Stimulated activated CD8-positive, alpha-beta memory T cell treated with anti-CD3 and anti-CD28 coated beads, Interleukin-15, amount 100 ng/mL, for 48 hours (primary cell): ENCODE measurements around the gene UBE2M.
"Not testable (repeated sequence)": the region's sequence is repeated elsewhere in the genome, so short reads cannot be mapped to it uniquely, and the experiment has no call there.

ENCODE experiments used
- DNase-seq, 2 donors: peaks; one replicate each; pipeline ENCODE4 v3.0.0-alpha.2; 2020; ENCODE audit warnings: low read depth in 2 of 2

The UBE2M gene

DNA sequence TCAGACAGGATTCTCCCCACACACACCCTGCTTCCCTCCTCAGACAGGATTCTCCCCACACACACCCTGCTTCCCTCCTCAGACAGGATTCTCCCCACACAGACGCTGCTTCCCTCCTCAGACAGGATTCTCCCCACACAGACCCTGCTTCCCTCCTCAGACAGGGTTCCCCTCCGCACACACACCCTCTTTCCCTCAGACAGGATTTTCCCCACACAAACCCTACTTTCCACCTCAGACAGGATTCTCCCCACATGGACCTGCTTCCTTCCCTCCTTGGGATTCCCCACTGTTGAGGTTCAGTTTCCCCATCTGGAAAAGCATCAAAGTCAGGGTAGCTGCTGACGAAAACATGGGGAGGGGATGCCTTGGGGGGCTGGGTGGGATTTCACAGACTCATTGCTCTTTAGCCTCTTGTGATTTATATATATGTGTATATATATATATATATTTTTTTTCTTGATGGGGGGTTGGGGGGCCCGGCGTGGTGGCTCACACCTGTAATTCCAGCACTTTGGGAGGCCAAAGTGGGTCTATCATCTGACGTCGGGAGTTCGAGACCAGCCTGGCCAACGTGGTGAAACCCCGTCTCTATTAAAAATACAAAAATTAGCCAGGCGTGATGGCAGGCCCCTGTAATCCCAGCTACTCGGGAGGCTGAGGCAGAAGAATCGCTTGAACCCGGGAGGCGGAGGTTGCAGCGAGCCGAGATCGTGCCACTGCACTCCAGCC lies 15.6 kb downstream of the UBE2M start:
- DNase-seq = not testable (repeated sequence)

DNA sequence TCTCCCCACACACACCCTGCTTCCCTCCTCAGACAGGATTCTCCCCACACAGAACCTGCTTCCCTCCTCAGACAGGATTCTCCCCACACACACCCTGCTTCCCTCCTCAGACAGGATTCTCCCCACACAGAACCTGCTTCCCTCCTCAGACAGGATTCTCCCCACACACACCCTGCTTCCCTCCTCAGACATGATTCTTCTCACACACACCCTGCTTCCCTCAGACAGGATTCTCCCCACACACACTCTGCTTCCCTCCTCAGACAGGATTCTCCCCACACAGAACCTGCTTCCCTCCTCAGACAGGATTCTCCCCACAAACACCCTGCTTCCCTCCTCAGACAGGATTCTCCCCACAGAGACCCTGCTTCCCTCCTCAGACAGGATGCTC lies 19.2 kb downstream of the UBE2M start:
- not testable (repeated sequence) for DNase-seq

DNA sequence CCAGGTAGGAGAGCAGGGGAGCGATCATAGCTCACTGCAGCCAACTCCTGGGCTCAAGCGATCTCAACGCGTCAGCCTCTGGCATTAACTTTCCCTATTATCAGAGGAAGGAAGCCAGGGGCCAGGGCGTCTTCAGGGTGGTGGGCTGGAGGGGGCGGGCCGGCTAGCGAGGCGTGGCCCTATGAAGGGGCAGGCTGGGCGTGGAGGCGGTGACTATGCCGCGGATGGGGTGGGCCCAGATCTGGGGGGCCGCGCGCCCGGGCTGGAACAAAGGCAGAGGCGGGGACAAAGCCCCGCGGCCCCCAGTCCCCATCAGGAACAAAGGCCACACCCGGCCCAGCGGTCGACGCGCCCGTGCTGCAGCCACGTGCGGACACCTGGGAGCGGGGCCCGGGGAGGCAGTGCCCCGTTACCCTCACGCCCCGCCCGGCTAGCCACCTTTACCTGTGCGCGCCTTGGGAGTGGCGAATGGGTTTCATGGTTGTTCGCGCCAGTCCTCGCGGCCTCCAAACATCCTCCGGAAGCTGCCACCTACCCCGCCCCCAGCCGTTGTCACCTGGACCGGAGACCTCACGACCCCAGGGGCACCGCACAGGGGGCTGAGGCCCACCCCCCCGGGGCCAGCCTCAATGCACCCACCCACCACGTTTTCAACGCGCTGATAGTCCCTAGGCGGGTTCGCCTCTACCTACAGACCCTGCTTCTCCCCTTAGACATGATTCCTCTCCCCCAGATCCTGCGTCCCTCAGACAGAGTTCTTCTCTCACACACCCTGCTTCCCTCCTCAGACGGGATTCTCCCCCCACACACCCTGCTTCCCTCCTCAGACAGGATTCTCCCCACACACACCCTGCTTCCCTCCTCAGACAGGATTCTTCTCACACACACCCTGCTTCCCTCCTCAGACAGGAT lies 19.9 kb downstream of the UBE2M start:
- DNase-seq = no peak

DNA sequence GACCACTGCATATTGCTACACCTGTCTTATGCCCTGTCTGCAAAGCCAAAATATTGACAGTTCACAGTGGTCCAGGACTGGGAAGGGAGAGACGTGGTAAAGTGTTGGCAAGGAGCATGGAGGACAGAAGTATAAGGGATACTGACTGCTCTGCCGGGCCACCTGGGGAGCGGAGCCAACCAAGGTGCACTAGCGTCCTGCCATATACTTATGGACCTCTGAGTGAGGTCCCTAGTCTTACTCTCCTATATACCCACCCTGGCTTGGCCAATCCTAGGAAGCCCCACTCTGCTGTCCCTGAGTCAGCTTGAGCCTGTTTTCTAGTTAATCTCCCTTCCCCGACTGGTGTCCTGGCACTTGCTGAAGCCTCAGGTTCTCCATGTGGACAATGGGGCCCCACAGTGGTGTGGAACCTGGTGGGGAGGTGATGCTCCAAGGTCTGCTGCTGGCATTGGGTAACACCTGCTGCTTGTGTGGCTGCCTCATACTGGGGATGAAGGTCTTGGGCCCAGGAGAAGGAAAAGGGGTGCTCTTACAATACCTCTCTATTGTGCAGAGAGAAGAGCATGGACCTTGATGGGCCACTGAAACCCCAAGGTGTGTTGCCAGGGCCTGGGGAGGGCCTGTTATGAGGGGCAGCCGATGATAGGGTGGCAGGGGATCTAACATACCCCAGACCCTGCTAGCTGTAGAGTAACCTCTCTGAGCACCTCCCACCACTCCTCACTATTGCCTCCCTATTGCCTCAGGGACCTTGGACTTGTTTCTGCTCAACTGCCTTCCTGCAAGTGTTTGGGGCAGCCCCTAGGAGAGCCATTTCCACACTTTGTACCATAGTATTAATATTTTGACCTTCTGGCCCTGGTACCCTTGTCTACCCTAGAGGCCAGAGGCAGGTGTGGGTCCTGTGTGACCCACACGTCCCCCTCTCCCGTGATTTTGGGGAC lies 21.3 kb downstream of the UBE2M start:
- no peak for DNase-seq

GRCh38 chr19:58535857-58536256 lies 22.6 kb downstream of the UBE2M start:
- DNase-seq = no peak

DNA sequence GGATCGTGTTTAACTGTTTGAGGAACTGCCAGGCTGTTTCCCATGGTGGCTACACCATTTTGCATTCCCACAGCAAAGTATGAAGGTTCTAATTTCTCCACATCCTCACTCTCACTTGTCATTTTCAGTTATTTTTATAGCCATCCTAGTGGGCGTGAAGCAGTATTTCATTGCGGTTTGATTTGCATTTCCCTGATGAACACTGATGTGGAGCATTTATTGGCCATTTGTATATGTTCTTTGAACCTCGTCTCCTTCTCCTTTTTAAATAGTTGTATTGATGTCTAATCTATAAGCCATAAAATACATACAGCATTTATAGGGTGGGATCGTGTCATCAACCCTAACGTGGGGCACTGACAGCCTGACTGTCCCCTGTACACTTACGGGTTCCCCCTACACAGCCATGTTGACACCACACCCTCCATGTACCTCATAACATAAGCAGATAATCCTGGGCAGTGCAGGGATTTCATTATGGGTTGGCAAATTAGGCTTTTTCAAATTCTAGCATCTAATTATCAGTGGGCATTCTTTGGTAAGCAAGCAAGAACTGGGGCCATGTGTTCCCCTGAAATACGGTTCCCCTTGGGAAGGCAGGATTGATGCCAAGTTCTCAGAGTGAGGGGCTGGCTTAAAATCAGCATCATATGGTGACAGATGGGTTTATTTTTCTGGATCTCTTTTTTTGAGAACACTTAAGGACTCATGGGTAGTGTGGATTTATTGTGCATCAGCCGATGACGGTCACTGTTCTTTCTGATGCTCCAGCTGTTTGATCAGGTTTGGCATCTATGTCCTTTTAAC lies 27.2 kb downstream of the UBE2M start:
- no peak for DNase-seq

GRCh38 chr19:58529405-58529804 lies 29.0 kb downstream of the UBE2M start:
- no peak for DNase-seq

DNA sequence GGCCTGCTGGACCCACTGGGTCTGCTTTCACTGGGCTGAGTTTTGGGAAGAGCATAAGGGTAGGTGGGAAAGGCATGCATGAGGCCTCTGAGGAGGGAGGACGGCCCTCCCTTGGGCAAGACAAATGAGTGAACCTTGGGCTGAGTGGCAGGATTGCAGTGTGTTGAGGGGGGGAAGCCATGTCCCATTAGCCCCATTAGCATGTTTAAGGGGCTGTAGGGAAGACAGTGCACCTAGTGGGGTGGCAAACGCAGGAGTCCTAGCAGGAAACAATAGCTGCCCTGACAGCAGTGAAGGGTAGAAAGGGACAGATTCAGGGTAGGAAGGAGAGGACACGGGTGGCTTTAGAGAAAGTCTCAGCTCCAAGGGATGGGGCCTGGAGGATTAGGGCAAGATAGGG lies 35.7 kb downstream of the UBE2M start:
- DNase-seq = no peak

GRCh38 chr19:58521651-58522050 lies 36.8 kb downstream of the UBE2M start:
- no peak for DNase-seq

DNA sequence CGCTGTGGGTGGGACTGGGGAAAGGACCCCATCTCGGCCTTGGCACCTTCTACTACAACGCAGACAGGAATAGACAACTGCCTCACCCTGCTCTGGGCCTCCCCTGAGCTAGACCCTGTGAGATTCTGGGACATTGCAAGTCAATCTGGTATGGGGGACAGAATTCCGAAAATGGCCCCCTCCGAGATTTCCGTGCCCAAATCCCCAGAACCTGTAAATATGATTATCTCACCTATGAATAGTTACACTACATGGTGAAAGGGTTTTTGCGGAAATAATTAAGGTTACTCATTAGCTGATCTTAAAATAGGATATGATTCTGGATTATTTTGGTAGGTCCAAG lies 38.2 kb downstream of the UBE2M start:
- DNase-seq = no peak

GRCh38 chr19:58519355-58520256 lies 38.8 kb downstream of the UBE2M start, which contains the start of gene ZBTB45:
Gene ZBTB45 (minus strand): TSS chr19:58519810. CDS start chr19:58517673, 2,137 bp downstream.
- DNase-seq = peak; percentile 89 to 90

GRCh38 chr19:58519087-58519354 lies 39.4 kb downstream of the UBE2M start:
- peak in 1 of 2 donors; percentile 36 for DNase-seq

DNA sequence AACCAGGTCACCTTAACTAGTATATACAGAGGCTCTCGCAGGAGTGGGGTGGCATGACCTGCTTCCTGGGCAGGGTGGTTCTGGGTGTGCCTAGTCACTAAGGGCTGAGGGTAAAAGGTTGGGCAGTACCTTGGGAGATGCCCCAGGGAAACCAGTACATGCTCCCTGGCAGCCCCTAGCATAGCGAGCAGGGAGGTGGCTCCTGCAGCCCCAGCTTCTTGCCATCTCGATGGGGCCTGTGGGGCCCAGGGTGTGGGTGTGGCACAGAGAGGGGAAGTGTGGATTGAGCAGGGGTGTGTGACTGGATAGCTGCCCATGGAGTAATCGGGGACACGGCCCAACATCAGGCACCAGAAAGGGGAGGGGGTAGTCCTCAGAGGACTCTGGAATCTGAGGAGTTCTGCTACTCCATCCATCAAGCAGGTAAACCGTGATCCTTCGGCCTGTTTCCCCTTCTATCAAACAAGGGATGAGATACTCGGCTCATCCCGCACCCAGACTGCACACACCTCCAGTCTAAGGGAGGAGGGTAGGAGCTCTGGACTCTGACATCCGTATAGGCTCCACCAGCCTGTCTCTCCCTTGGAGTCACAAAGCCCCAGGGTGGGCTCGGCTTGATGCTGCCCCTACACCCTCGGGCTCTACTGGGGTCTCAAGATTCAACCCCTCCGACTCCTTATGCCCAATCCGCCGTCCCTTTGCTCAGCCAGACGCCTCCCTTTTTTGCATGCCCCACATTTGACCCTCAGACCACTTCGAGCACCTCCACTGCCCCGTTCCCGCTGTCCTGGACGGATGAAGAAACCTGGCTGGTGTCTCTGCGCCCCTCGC lies 39.9 kb downstream of the UBE2M start:
- DNase-seq = no peak

GRCh38 chr19:58516964-58517833 lies 41.2 kb downstream of the UBE2M start:
- DNase-seq = no peak

GRCh38 chr19:58516246-58516836 lies 42.1 kb downstream of the UBE2M start:
- DNase-seq = no peak

GRCh38 chr19:58515259-58515658 lies 43.2 kb downstream of the UBE2M start:
- no peak for DNase-seq

DNA sequence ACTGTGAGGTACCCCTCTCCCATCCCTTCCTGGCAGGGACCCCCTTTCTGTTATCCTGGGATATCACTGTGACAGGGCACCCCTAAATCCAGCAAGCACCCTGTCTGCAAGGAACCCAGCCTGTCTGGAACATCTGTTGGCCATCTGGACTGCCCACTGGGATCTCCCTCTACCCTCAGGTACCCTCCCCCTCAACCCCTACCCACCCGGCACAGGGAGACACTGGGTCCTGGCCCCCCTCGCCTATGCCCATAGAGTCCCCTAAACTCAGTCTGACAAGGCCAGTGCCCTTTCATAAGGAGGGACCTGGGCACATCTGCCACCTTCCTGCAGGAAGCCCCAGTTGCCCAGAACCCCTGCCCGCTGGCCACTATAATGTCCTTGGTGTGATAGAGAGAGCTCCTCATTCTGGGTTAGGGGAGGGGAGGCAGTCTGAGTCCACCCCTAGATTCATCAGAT lies 43.8 kb downstream of the UBE2M start:
- DNase-seq = no peak
